Peyer's patch (tissue), 4 donors: ENCODE results near the gene PLIN5. TPM values are rescaled to one million over a fixed set of nuclear protein-coding genes. Genes with fewer than 3 reads are reported as not detected.
"Not testable (repeated sequence)": the region's sequence is repeated elsewhere in the genome, so short reads cannot be mapped to it uniquely, and the experiment has no call there.

ENCODE experiments used
- DNase-seq, 3 donors: peaks; one replicate each; pipeline ENCODE4 v3.0.0-alpha.2; 2017 to 2019
- H3K27ac ChIP-seq, 4 donors: fragments of 200-600 bp; sonication (generic); one replicate each; pipeline ENCODE4 v1.5.1; 2016 to 2019
- H3K27me3 ChIP-seq, 2 donors: fragments of 200-600 bp; sonication (generic); one replicate each; pipeline ENCODE4 v1.5.1; 2019
- H3K36me3 ChIP-seq, 3 donors: fragments of 200-600 bp; sonication (generic); one replicate each; pipeline ENCODE4 v1.5.1; 2016 to 2019
- H3K4me1 ChIP-seq, 4 donors: fragments of 200-600 bp; sonication (generic); one replicate each; pipeline ENCODE4 v1.5.1; 2016 to 2019
- H3K4me3 ChIP-seq, 4 donors: fragments of 200-600 bp; sonication (generic); 1 replicate in 3 of 4; 2 replicates in 1 of 4; pipeline ENCODE4 v1.5.1; 2016 to 2019; ENCODE audit warnings: mild to moderate bottlenecking in 1 of 4
- H3K9me3 ChIP-seq, 4 donors: fragments of 200-600 bp; sonication (generic); one replicate each; pipeline ENCODE4 v1.5.1; 2016 to 2019; ENCODE audit warnings: mild to moderate bottlenecking in 1 of 4
- POLR2A ChIP-seq, 2 donors: fragments of 450-650 bp; IDR thresholded peaks; one replicate each; pipeline ENCODE4 v1.5.1; 2017; ENCODE audit warnings: antibody characterized with exemption in 2 of 2, mild to moderate bottlenecking in 2 of 2, moderate library complexity in 2 of 2
- total RNA-seq, 4 donors: library from RNA; depleted of rRNA; stranded (reverse); fragments of >200 nt; gene quantifications; one replicate each; pipeline ENCODE4 v1.1.0, GENCODE V29; 2016
- TF ChIP-seq, protein P1 (sequence below), 6 experiments: fragments of 450-650 bp in 4 of 6; fragments of 200-600 bp in 2 of 6; sonication (generic) in 1 of 6; IDR thresholded peaks; one replicate each; pipeline ENCODE4 v1.5.1; 2017 to 2019; ENCODE audit warnings: antibody characterized with exemption in 6 of 6, mild to moderate bottlenecking in 3 of 6, moderate library complexity in 1 of 6

PLIN5 gene
- total RNA-seq, 4 donors from 2014 or later: 2.1 to 3.2 TPM; not detected in 2

GRCh38 chr19:4528843-4529242 lies 6.2 kb downstream of the PLIN5 start:
- no peak overlapping the region for H3K4me3 ChIP-seq
- no peak overlapping the region for H3K27ac ChIP-seq
- TF ChIP-seq, protein P1, sequence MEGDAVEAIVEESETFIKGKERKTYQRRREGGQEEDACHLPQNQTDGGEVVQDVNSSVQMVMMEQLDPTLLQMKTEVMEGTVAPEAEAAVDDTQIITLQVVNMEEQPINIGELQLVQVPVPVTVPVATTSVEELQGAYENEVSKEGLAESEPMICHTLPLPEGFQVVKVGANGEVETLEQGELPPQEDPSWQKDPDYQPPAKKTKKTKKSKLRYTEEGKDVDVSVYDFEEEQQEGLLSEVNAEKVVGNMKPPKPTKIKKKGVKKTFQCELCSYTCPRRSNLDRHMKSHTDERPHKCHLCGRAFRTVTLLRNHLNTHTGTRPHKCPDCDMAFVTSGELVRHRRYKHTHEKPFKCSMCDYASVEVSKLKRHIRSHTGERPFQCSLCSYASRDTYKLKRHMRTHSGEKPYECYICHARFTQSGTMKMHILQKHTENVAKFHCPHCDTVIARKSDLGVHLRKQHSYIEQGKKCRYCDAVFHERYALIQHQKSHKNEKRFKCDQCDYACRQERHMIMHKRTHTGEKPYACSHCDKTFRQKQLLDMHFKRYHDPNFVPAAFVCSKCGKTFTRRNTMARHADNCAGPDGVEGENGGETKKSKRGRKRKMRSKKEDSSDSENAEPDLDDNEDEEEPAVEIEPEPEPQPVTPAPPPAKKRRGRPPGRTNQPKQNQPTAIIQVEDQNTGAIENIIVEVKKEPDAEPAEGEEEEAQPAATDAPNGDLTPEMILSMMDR (IDR thresholded peaks at IDR 0.05): no peak
- TF ChIP-seq POLR2A (IDR thresholded peaks at IDR 0.05): no peak
- H3K36me3 ChIP-seq: no peaks in the 10 kb centered on the region
- DNase-seq: no peak
- H3K4me1 ChIP-seq: no peaks in the 10 kb centered on the region
- no peaks in the 10 kb centered on the region for H3K9me3 ChIP-seq
- no peaks in the 10 kb centered on the region for H3K27me3 ChIP-seq

DNA sequence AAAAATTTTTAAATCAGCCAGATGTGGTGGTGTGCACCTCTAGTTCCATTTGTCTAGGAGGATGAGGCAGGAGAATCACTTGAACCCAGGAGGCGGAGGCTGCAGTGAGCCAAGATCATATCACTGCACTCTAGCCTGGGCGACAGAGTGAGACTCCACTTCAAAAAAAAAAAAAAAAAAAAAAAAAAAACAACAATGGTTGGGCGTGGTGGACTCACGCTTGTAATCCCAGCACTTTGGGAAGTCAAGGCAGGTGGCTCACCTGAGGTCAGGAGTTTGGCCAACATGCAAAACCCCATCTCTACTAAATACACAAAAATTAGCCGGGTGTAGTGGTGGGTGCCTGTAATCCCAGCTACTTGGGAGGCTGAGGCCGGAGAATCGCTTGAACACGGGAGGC lies 7.6 kb downstream of the PLIN5 start:
- not testable (repeated sequence) for H3K9me3 ChIP-seq, H3K27ac ChIP-seq

GRCh38 chr19:4525563-4526002 lies 9.4 kb downstream of the PLIN5 start:
- no peaks in the 10 kb centered on the region for H3K4me1 ChIP-seq
- no peaks in the 10 kb centered on the region for H3K27me3 ChIP-seq
- no peaks in the 10 kb centered on the region for H3K36me3 ChIP-seq
- TF ChIP-seq, protein P1 (IDR thresholded peaks at IDR 0.05): no peak
- no peak for TF ChIP-seq POLR2A (IDR thresholded peaks at IDR 0.05)
- no peak overlapping the region for H3K27ac ChIP-seq
- no peak for DNase-seq
- H3K9me3 ChIP-seq: no peaks in the 10 kb centered on the region
- H3K4me3 ChIP-seq: no peak overlapping the region

More for the DNA sequence above, 7.6 kb downstream of the PLIN5 start:
- not testable (repeated sequence) for DNase-seq, H3K4me3 ChIP-seq, H3K36me3 ChIP-seq, H3K4me1 ChIP-seq, H3K27me3 ChIP-seq

DNA sequence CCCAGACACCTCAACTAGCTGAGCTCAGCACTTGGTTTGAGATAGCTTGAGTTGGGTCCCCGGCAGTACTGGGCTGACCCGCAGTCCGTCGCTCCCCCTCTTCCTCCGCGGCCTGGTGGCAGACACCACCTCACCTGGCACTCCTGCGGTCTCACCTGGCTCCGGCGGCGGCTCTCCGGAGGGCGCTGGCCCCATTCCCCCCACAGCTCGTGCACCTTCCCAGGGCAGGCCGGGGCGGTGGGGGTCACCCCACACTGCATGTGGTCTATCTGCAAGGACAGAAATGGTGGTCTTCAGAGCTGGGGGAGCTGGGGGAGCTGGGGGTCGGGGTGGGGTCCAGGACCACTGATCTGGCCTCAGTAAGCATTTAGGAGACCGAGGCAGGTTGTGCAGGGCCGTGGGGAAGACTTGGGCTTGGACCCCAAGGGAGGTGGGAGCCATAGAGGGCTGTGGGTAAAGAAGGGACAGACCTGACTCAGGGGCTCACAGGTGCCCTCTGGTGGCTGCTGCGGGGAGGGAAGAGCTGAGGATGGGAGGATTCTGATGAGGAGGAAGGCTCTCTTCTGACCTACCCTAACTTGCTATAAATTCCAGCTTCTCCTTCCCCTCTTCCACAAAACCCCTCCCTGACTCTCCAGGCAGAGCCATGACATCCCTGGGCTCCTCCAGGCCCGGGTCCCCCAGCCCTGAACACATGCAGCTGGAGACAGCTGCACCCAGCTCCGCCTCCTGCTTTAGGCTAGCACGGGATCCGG lies 10.0 kb downstream of the PLIN5 start:
- peak; percentile 59 to 81 (median 72) for DNase-seq
- H3K36me3 ChIP-seq: no peaks in the 10 kb centered on the region
- TF ChIP-seq POLR2A (IDR thresholded peaks at IDR 0.05): no peak
- TF ChIP-seq, protein P1 (IDR thresholded peaks at IDR 0.05): peak; percentile 28 to 69 (median 48)
- H3K9me3 ChIP-seq: no peaks in the 10 kb centered on the region
- no peaks in the 10 kb centered on the region for H3K4me1 ChIP-seq
- no peaks in the 10 kb centered on the region for H3K27me3 ChIP-seq
- no peak overlapping the region for H3K4me3 ChIP-seq
- H3K27ac ChIP-seq: no peak overlapping the region

DNA sequence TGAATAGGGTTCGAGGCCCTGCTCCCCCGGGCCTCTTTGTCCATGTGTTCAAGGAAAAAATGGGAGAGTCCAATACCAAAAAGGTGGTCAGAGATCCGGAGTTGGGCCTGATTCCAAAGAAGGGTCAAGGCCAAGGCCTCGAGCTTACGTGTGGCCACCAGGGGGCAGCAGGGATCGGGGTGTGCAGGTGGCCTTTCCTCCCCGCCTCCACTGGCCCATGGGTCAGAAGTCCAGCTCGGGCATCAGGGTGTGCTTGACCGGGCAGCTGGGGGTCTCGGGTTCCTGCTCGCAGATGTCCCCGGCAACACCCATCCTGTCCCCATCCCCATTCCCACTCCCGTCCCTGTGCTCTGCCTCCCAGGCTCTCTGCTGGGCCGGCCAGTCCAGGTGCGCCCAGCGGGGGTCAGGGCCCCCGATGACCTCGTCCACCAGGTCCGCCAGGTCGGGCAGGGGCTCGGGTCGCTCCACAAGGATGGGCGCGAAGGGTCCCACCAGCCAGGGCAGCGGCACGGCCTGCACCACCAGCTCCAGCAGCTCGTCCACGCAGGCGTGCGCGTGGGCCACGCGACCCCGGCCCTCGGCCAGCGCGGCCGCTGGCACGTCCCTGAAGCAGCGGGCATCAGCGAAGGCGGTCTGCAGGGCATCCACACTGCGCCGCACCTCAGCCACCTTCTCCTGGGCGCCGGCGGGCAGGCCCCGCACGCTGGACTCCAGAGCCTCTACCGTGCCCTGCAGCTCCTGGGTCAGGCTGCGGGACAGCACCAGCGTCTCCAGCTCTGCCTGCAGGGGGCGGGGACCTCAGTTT lies 11.5 kb downstream of the PLIN5 start:
- no peak for TF ChIP-seq POLR2A (IDR thresholded peaks at IDR 0.05)
- TF ChIP-seq, protein P1 (IDR thresholded peaks at IDR 0.05): peak in 4 of 6 experiments; percentile 45 to 57 (median 52)
- no peak overlapping the region for H3K4me3 ChIP-seq
- no peak overlapping the region for H3K27ac ChIP-seq
- H3K36me3 ChIP-seq: no peaks in the 10 kb centered on the region
- H3K27me3 ChIP-seq: no peaks in the 10 kb centered on the region
- H3K9me3 ChIP-seq: no peaks in the 10 kb centered on the region
- peak; percentile 25 to 72 (median 62) for DNase-seq
- H3K4me1 ChIP-seq: peaks cover 0 to 7% (median 0%) of the 10 kb centered on the region in 4 donors
